ENCODE measurements around the gene MPPED1. TPM values are rescaled to one million over a fixed set of nuclear protein-coding genes. Genes with fewer than 3 reads are reported as not detected.

Gene MPPED1
- total RNA-seq, 1 experiment from 2014 or later: not detected

DNA sequence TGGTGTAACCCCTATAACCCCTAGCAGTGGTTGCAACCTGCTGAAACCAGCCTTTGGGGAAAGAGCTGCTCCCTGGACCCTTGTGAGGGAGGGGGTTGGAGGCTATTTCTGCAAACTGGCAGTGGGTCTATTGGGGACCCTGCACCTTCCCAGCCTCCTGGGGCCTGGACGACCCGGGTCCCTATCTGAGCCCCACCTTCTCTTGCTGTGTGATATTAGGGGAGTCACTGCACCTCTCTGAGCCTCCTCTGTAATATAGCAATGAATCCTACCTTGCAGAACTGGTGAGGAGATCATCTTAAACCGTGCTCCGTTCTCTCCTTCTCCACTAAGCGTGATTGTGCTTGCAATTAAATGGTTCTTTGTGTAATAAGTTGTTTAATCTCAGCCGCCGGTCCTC lies 24.0 kb upstream of the MPPED1 start:
- TF ChIP-seq EZH2 (IDR thresholded peaks at IDR 0.05; ENCODE audit: borderline replicate concordance, low read depth, low read length, poor library complexity, severe bottlenecking): no peak
- TF ChIP-seq, protein P1, sequence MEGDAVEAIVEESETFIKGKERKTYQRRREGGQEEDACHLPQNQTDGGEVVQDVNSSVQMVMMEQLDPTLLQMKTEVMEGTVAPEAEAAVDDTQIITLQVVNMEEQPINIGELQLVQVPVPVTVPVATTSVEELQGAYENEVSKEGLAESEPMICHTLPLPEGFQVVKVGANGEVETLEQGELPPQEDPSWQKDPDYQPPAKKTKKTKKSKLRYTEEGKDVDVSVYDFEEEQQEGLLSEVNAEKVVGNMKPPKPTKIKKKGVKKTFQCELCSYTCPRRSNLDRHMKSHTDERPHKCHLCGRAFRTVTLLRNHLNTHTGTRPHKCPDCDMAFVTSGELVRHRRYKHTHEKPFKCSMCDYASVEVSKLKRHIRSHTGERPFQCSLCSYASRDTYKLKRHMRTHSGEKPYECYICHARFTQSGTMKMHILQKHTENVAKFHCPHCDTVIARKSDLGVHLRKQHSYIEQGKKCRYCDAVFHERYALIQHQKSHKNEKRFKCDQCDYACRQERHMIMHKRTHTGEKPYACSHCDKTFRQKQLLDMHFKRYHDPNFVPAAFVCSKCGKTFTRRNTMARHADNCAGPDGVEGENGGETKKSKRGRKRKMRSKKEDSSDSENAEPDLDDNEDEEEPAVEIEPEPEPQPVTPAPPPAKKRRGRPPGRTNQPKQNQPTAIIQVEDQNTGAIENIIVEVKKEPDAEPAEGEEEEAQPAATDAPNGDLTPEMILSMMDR (conservative IDR thresholded peaks at IDR 0.05; ENCODE audit: low read depth, low read length): no peak
- H3K36me3 ChIP-seq (ENCODE audit: insufficient read depth, low read length, poor library complexity, severe bottlenecking): no peaks in the 10 kb centered on the region
- ChIA-PET POLR2A (ENCODE audit: low non-redundant PET) (no interaction called here), CTCF (no interaction called here)
- H3K9me3 ChIP-seq (ENCODE audit: low read depth, low read length, poor library complexity, severe bottlenecking): no peaks in the 10 kb centered on the region
- no peak overlapping the region for H3K27ac ChIP-seq (ENCODE audit: low read depth, low read length, poor library complexity, severe bottlenecking)
- peaks cover 21% of the 10 kb centered on the region for H3K27me3 ChIP-seq (replicated peaks; ENCODE audit: insufficient read depth, low read depth, low read length, poor library complexity)
- no peak for DNase-seq (ENCODE audit: low spot score)
- H3K4me1 ChIP-seq (ENCODE audit: insufficient read depth, low read length, poor library complexity, severe bottlenecking): no peaks in the 10 kb centered on the region
- H3K4me3 ChIP-seq (ENCODE audit: low read depth, low read length, poor library complexity, severe bottlenecking): no peak overlapping the region
- no TSS peak for BruUV-seq (replicated peaks)
- intact Hi-C loops (cut with micrococcal nuclease; ENCODE audit: unreplicated experiment): loop anchor here (5.0 kb wide), 3 partner anchors 354 to 499 kb away; no protein-coding TSS in a partner anchor

DNA sequence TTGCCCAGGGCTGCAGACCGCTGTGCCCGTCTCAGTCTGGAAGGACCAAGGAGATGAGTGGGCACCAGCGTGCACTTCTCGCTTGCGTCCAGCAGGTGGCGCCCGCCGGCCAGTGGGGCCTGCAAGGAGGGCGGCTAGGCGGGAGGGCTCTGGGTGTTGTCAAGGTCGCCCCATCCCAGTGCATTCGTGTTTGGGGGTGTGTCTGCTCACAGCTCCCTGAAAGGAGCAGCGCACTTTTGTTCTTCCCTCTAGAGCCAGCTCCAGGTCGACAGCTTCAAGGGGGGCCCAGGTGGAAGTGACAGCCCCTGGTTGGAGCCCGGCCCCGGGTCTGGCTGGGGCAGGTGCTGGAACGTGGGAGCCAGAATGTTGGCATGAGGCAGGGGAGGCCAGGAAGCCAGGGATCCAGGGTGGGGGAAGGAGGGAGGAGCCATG lies 23.4 kb upstream of the MPPED1 start:
- no peaks in the 10 kb centered on the region for H3K4me1 ChIP-seq (ENCODE audit: insufficient read depth, low read length, poor library complexity, severe bottlenecking)
- POLR2A ChIA-PET (ENCODE audit: low non-redundant PET): no interaction called here
- peak; percentile 77 for DNase-seq (ENCODE audit: low spot score)
- TF ChIP-seq EZH2 (IDR thresholded peaks at IDR 0.05; ENCODE audit: borderline replicate concordance, low read depth, low read length, poor library complexity, severe bottlenecking): no peak
- TF ChIP-seq, protein P1 (conservative IDR thresholded peaks at IDR 0.05; ENCODE audit: low read depth, low read length): peak; percentile 95
- CTCF ChIA-PET: interaction anchor here (0.6 kb wide), 1 partner anchor 154 kb away, joined by 5 read pairs; no protein-coding TSS in a partner anchor
- H3K36me3 ChIP-seq (ENCODE audit: insufficient read depth, low read length, poor library complexity, severe bottlenecking): no peaks in the 10 kb centered on the region
- H3K9me3 ChIP-seq (ENCODE audit: low read depth, low read length, poor library complexity, severe bottlenecking): no peaks in the 10 kb centered on the region
- intact Hi-C loops (cut with micrococcal nuclease; ENCODE audit: unreplicated experiment): loop anchor here (5.0 kb wide), 3 partner anchors 354 to 499 kb away; no protein-coding TSS in a partner anchor
- H3K27me3 ChIP-seq (replicated peaks; ENCODE audit: insufficient read depth, low read depth, low read length, poor library complexity): peaks cover 21% of the 10 kb centered on the region
- H3K27ac ChIP-seq (ENCODE audit: low read depth, low read length, poor library complexity, severe bottlenecking): no peak overlapping the region
- no TSS peak for BruUV-seq (replicated peaks)
- no peak overlapping the region for H3K4me3 ChIP-seq (ENCODE audit: low read depth, low read length, poor library complexity, severe bottlenecking)

DNA sequence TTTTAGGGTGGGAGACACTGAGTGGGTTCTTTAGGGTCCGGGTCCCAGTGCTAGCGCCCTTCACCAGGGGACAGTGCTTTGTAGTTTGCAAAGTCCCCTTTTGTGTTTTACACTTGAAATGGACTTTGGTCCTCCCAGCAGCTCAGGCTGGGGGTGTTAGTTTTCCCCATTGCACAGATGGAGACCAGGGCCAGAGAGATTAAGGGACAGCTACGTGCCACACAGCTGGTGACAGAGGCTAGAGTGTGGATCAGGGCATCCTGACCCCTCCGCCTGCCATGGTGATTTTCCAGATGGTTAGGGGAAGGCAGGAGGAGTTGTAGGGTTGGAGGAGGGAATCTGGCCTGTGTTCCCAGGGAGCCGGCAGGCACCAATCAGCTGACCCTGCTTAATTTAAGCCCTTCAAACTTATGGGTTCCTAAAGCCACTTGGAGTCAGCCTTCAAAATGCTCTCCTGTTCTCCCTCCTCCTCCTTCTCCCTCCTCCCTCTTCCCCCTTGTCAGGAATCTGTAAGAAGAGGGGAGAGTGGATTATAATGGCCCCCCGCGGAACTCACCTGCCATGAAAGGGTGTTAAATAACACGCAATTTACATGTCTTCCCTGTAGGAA lies 22.5 kb upstream of the MPPED1 start:
- intact Hi-C loops (cut with micrococcal nuclease; ENCODE audit: unreplicated experiment): loop anchor here (5.0 kb wide), 3 partner anchors 353 to 498 kb away; no protein-coding TSS in a partner anchor
- no peaks in the 10 kb centered on the region for H3K9me3 ChIP-seq (ENCODE audit: low read depth, low read length, poor library complexity, severe bottlenecking)
- POLR2A ChIA-PET (ENCODE audit: low non-redundant PET): no interaction called here
- no peak for TF ChIP-seq EZH2 (IDR thresholded peaks at IDR 0.05; ENCODE audit: borderline replicate concordance, low read depth, low read length, poor library complexity, severe bottlenecking)
- TF ChIP-seq, protein P1 (conservative IDR thresholded peaks at IDR 0.05; ENCODE audit: low read depth, low read length): no peak
- CTCF ChIA-PET: no interaction called here
- H3K27me3 ChIP-seq (replicated peaks; ENCODE audit: insufficient read depth, low read depth, low read length, poor library complexity): peaks cover 21% of the 10 kb centered on the region
- H3K4me1 ChIP-seq (ENCODE audit: insufficient read depth, low read length, poor library complexity, severe bottlenecking): no peaks in the 10 kb centered on the region
- no peak overlapping the region for H3K27ac ChIP-seq (ENCODE audit: low read depth, low read length, poor library complexity, severe bottlenecking)
- no peak for DNase-seq (ENCODE audit: low spot score)
- no TSS peak for BruUV-seq (replicated peaks)
- H3K4me3 ChIP-seq (ENCODE audit: low read depth, low read length, poor library complexity, severe bottlenecking): no peak overlapping the region
- H3K36me3 ChIP-seq (ENCODE audit: insufficient read depth, low read length, poor library complexity, severe bottlenecking): no peaks in the 10 kb centered on the region

Data from A673 (cell line).